Measurements from ENCODE around the gene FGFBP3.

The FGFBP3 gene

DNA sequence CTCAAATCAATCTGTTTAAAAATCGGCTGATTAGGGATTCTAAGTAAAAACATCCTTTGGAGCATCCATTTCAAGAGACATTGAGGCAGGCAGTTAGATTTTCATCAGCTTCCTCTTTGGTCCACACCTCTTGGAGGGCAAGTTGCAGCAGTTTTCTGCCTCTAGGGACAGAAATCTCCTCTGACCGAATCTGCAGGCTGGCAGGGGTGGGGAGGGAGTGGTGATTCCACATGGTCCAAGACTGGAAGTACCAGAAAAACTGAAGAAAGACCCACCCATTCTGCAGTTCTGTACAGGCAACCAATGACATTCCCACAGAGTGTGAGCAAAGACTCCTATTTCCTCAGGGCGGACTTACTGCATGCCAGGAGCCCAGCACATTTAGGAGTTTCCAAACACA is 29.0 kb downstream of the FGFBP3 start:
- H2AFZ ChIP-seq (ENCODE audit: low read length): no peak overlapping the region
- no peaks in the 10 kb centered on the region for H3K27me3 ChIP-seq (ENCODE audit: insufficient read depth, low read length)
- H3K36me3 ChIP-seq (ENCODE audit: insufficient read depth, low read length): no peaks in the 10 kb centered on the region; the same call in 1 of the 2 replicates
- no peaks in the 10 kb centered on the region for H3F3A ChIP-seq (ENCODE audit: insufficient read depth, low read length)
- TF ChIP-seq EZH2 (IDR thresholded peaks at IDR 0.05; ENCODE audit: borderline replicate concordance, low read length): no peak
- TF ChIP-seq, protein P1, sequence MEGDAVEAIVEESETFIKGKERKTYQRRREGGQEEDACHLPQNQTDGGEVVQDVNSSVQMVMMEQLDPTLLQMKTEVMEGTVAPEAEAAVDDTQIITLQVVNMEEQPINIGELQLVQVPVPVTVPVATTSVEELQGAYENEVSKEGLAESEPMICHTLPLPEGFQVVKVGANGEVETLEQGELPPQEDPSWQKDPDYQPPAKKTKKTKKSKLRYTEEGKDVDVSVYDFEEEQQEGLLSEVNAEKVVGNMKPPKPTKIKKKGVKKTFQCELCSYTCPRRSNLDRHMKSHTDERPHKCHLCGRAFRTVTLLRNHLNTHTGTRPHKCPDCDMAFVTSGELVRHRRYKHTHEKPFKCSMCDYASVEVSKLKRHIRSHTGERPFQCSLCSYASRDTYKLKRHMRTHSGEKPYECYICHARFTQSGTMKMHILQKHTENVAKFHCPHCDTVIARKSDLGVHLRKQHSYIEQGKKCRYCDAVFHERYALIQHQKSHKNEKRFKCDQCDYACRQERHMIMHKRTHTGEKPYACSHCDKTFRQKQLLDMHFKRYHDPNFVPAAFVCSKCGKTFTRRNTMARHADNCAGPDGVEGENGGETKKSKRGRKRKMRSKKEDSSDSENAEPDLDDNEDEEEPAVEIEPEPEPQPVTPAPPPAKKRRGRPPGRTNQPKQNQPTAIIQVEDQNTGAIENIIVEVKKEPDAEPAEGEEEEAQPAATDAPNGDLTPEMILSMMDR (IDR thresholded peaks at IDR 0.05; ENCODE audit: low read length): no peak
- no peaks in the 10 kb centered on the region for H4K20me1 ChIP-seq (ENCODE audit: insufficient read depth, low read length)
- no peak overlapping the region for H3K27ac ChIP-seq (ENCODE audit: low read depth, low read length, poor library complexity, severe bottlenecking)
- no peaks in the 10 kb centered on the region for H3K4me1 ChIP-seq (ENCODE audit: insufficient read depth, low read length, severe bottlenecking)
- no peaks in the 10 kb centered on the region for H3K79me2 ChIP-seq (ENCODE audit: insufficient read depth, low read length)
- no peak overlapping the region for H3K4me3 ChIP-seq (ENCODE audit: low read depth, low read length, poor library complexity, severe bottlenecking)
- no peak overlapping the region for H3K9ac ChIP-seq (ENCODE audit: low read length)
- H3K9me2 ChIP-seq (ENCODE audit: low read depth, low read length): no peaks in the 10 kb centered on the region
- no peaks in the 10 kb centered on the region for H3K9me3 ChIP-seq (ENCODE audit: low read length)
- no peak overlapping the region for H3K4me2 ChIP-seq (ENCODE audit: low read length)

DNA sequence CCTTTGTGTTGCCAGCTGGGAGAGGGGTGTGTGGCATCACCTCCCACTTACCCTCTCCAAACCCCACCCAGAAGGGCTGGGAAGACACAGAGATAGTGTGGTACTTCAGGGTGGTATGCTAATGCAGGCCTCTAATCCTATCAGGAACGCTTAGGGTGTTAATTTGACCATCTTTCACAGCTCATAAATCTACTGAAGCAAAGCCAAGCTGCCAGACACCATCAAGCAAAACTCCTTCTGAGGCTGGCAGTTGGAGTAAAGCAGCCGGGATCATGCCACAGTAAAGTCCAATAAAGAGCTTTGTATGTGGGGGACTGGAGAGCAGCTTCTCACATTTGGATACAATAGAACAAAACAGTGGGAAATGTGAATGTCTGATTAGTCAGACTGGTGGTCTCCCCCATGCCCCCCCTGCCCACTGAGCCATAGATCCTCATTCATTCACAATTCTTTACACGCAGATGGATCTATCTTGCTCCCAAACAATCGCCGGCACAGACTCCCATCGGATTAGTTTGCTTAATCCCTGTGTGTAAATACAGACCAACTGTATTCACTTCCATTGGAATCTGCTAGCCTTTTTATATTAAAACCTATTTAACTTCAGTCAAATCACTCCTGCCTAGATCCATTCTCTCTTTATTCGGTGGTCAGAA is 29.6 kb downstream of the FGFBP3 start:
- Histone ChIP-seq H2AFZ (ENCODE audit: low read length) (no peak overlapping the region), H3K27ac (ENCODE audit: low read depth, low read length, poor library complexity, severe bottlenecking) (no peak overlapping the region), H3K4me2 (ENCODE audit: low read length) (no peak overlapping the region), H3K36me3 (ENCODE audit: insufficient read depth, low read length) (no peaks in the 10 kb centered on the region; the same call in 1 of the 2 replicates), H3K79me2 (ENCODE audit: insufficient read depth, low read length) (no peaks in the 10 kb centered on the region), H4K20me1 (ENCODE audit: insufficient read depth, low read length) (no peaks in the 10 kb centered on the region), H3K9ac (ENCODE audit: low read length) (no peak overlapping the region), H3K27me3 (ENCODE audit: insufficient read depth, low read length) (no peaks in the 10 kb centered on the region), H3F3A (ENCODE audit: insufficient read depth, low read length) (no peaks in the 10 kb centered on the region), H3K4me1 (ENCODE audit: insufficient read depth, low read length, severe bottlenecking) (no peaks in the 10 kb centered on the region), H3K4me3 (ENCODE audit: low read depth, low read length, poor library complexity, severe bottlenecking) (no peak overlapping the region), H3K9me2 (ENCODE audit: low read depth, low read length) (no peaks in the 10 kb centered on the region), H3K9me3 (ENCODE audit: low read length) (no peaks in the 10 kb centered on the region)
- TF ChIP-seq EZH2 (IDR thresholded peaks at IDR 0.05; ENCODE audit: borderline replicate concordance, low read length): no peak
- TF ChIP-seq, protein P1 (IDR thresholded peaks at IDR 0.05; ENCODE audit: low read length): no peak

DNA sequence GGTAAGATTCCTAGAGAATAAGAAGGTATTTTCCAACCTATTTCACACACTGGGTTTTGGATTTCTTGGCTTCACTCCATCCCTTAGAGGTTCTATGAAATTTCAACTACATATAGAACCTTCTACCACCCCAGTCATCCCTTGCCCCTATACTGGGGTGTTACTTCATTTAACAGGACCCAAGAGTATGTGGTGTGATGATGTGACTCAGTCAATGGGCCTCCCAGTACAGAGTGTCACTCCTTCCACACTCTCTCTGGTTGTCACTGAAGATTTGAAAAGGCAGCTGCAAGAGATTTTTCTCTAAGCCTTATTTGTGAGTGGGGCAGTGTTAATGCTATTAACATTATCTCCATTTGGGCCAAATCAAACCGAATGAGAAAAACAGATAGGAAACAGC is 33.5 kb downstream of the FGFBP3 start:
- Histone ChIP-seq H3K9me2 (ENCODE audit: low read depth, low read length) (no peaks in the 10 kb centered on the region), H3K79me2 (ENCODE audit: insufficient read depth, low read length) (no peaks in the 10 kb centered on the region), H3K36me3 (ENCODE audit: insufficient read depth, low read length) (no peaks in the 10 kb centered on the region), H3K4me1 (ENCODE audit: insufficient read depth, low read length, severe bottlenecking) (no peaks in the 10 kb centered on the region), H3K9ac (ENCODE audit: low read length) (no peak overlapping the region), H3K27me3 (ENCODE audit: insufficient read depth, low read length) (no peaks in the 10 kb centered on the region), H4K20me1 (ENCODE audit: insufficient read depth, low read length) (no peaks in the 10 kb centered on the region), H3K27ac (ENCODE audit: low read depth, low read length, poor library complexity, severe bottlenecking) (no peak overlapping the region), H2AFZ (ENCODE audit: low read length) (no peak overlapping the region), H3K4me2 (ENCODE audit: low read length) (no peak overlapping the region), H3F3A (ENCODE audit: insufficient read depth, low read length) (no peaks in the 10 kb centered on the region), H3K4me3 (ENCODE audit: low read depth, low read length, poor library complexity, severe bottlenecking) (no peak overlapping the region), H3K9me3 (ENCODE audit: low read length) (no peaks in the 10 kb centered on the region)
- TF ChIP-seq, protein P1 (IDR thresholded peaks at IDR 0.05; ENCODE audit: low read length): no peak
- no peak for TF ChIP-seq EZH2 (IDR thresholded peaks at IDR 0.05; ENCODE audit: borderline replicate concordance, low read length)

Data from OCI-LY1 (cell line).